GM18858 (cell line): ENCODE results near the gene ALKBH7.

Experiments
- ATAC-seq: cut with Tn5 transposase; IDR thresholded peaks from one replicate; pipeline ENCODE4 v1.9.1; 2021; ENCODE audit not compliant: unreplicated experiment

Gene ALKBH7

GRCh38 chr19:6424195-6424938, 51.8 kb downstream of the ALKBH7 start, which contains the start of gene KHSRP:
TSS of gene KHSRP (minus strand) at chr19:6424811. CDS start at chr19:6424701, 110 bp downstream.
- ATAC-seq: no peak
